OCI-M2 (cell line): ENCODE data around the gene POC1A.

Source experiments
- DNase-seq: peaks from one replicate; lab custom pipeline; 2025; ENCODE audit not compliant: unreplicated experiment; lab: John Stamatoyannopoulos, UW

The POC1A gene

GRCh38 chr3:52088445-52089367 is 65.5 kb downstream of the POC1A start:
- DNase-seq = no peak

GRCh38 chr3:52087731-52088130 is 66.5 kb downstream of the POC1A start:
- no peak for DNase-seq

- DNase-seq = no peak
Observed at GRCh38 chr3:52086976-52087663, 67.1 kb downstream of the POC1A start.

GRCh38 chr3:52086461-52086860 is 67.8 kb downstream of the POC1A start:
- DNase-seq = no peak

- no peak for DNase-seq
Observed at GRCh38 chr3:52085681-52086282, 68.4 kb downstream of the POC1A start.

GRCh38 chr3:52084954-52085680 is 69.1 kb downstream of the POC1A start:
- no peak for DNase-seq

GRCh38 chr3:52084216-52084945 is 69.8 kb downstream of the POC1A start:
- DNase-seq = no peak

GRCh38 chr3:52083556-52084087 is 70.6 kb downstream of the POC1A start:
- DNase-seq = no peak

- no peak for DNase-seq
Observed at GRCh38 chr3:52082951-52083350, 71.3 kb downstream of the POC1A start.

GRCh38 chr3:52080830-52081719 is 73.1 kb downstream of the POC1A start:
- DNase-seq = no peak

- DNase-seq = no peak
Observed at GRCh38 chr3:52079958-52080357, 74.3 kb downstream of the POC1A start.

- DNase-seq = no peak
Observed at GRCh38 chr3:52078781-52079560, 75.3 kb downstream of the POC1A start.

- DNase-seq = no peak
Observed at GRCh38 chr3:52077925-52078324, 76.3 kb downstream of the POC1A start.

GRCh38 chr3:52076896-52077780 is 77.1 kb downstream of the POC1A start:
- no peak for DNase-seq

GRCh38 chr3:52073490-52073889 is 80.7 kb downstream of the POC1A start:
- no peak for DNase-seq

- no peak for DNase-seq
Observed at GRCh38 chr3:52072471-52072870, 81.8 kb downstream of the POC1A start.

- DNase-seq = no peak
Observed at GRCh38 chr3:52072020-52072419, 82.2 kb downstream of the POC1A start.
